HCT116 (cell line): ENCODE data around the gene ANXA8. TPM values are rescaled to one million over a fixed set of nuclear protein-coding genes. Genes with fewer than 3 reads are reported as not detected.

ENCODE experiments used
- ATAC-seq: fragments of 200-7000 bp; cut with Tn5 transposase; 2 replicates; pipeline ENCODE4 v1.9.1; 2020; ENCODE audit warnings: mild to moderate bottlenecking, moderate library complexity
- BruUV-seq: library from RNA; stranded (reverse); fragments of 400-500 nt; replicated peaks from 2 replicates; lab custom pipeline; 2021; lab: Mats Ljungman, UMichigan
- CTCF ChIA-PET: fragments of 300-600 bp; sonication (Branson Sonifier 250); formaldehyde crosslinking; loops from one replicate; lab custom pipeline; 2021; ENCODE audit warnings: antibody characterized with exemption; lab: Charles Lee
- POLR2A ChIA-PET: fragments of 300-600, 350-600 bp; sonication (Branson Sonifier 250); formaldehyde crosslinking; loops from one replicate; lab custom pipeline; 2021; ENCODE audit warnings: antibody characterized with exemption; lab: Charles Lee
- RAD21 ChIA-PET, 2 experiments: fragments of 300-600 bp; sonication (Branson Sonifier 250); formaldehyde crosslinking; loops; one replicate each; lab custom pipeline; 2023; ENCODE audit warnings: low total read pairs in 2 of 2; ENCODE audit not compliant: uncharacterized antibody in 2 of 2, unreplicated experiment in 2 of 2, low non-redundant PET in 1 of 2; lab: Charles Lee
- DNase-seq: peaks from one replicate; pipeline ENCODE4 v3.0.0-alpha.2; 2010; ENCODE audit warnings: low read depth, low spot score
- H2AFZ ChIP-seq: fragments of 200-600 bp; shearing (Covaris generic), sonication (generic); 2 replicates; pipeline ENCODE4 v1.6.1; 2017; ENCODE audit warnings: low read depth, mixed run types, mixed read lengths, antibody characterized with exemption, low read length; ENCODE audit not compliant: poor library complexity, severe bottlenecking
- H3K27ac ChIP-seq: 2 replicates; pipeline ENCODE4 v1.5.1; 2012; ENCODE audit warnings: low read depth, low read length
- H3K27me3 ChIP-seq: fragments of 200-600 bp; sonication (generic); 2 replicates; pipeline ENCODE4 v1.6.1; 2016; ENCODE audit warnings: mixed run types, low read length, mixed read lengths; ENCODE audit not compliant: insufficient read depth
- H3K36me3 ChIP-seq, 2 experiments: fragments of 200-500 bp in 1 of 2; fragments of 200-600 bp in 1 of 2; sonication (Bioruptor generic) in 1 of 2; sonication (generic) in 1 of 2; 2 replicates each; pipeline versions ENCODE4 v1.5.1 to v1.6.1; 2014 to 2016; ENCODE audit warnings: low read length in 2 of 2, inconsistent platforms in 1 of 2, mixed read lengths in 1 of 2, mixed run types in 1 of 2; ENCODE audit not compliant: insufficient read depth in 2 of 2, control insufficient read depth in 1 of 2
- H3K4me1 ChIP-seq, 2 experiments: fragments of 200-600 bp in 1 of 2; sonication (generic) in 1 of 2; 2 replicates each; pipeline versions ENCODE4 v1.5.1 to v1.6.1; 2012 to 2017; ENCODE audit warnings: low read length in 2 of 2, inconsistent platforms in 1 of 2, mild to moderate bottlenecking in 1 of 2, mixed read lengths in 1 of 2, mixed run types in 1 of 2, moderate library complexity in 1 of 2; ENCODE audit not compliant: insufficient read depth in 2 of 2, control insufficient read depth in 1 of 2
- H3K4me2 ChIP-seq: fragments of 200-600 bp; sonication (generic); 2 replicates; pipeline ENCODE4 v1.6.1; 2017; ENCODE audit warnings: mixed run types, low read length, mixed read lengths
- H3K4me3 ChIP-seq, 2 experiments: fragments of 200-600 bp in 1 of 2; sonication (generic) in 1 of 2; replicated peaks in 1 of 2; 2 replicates each; pipeline ENCODE4 v1.5.1; 2011 to 2016; ENCODE audit warnings: low read length in 2 of 2, control low read depth in 1 of 2, low read depth in 1 of 2, mild to moderate bottlenecking in 1 of 2, mixed read lengths in 1 of 2, mixed run types in 1 of 2
- H3K79me2 ChIP-seq: fragments of 200-600 bp; sonication (generic); 2 replicates; pipeline ENCODE4 v1.6.1; 2017; ENCODE audit warnings: mild to moderate bottlenecking, mixed run types, low read length, moderate library complexity, mixed read lengths; ENCODE audit not compliant: insufficient read depth
- H3K9ac ChIP-seq: fragments of 200-600 bp; sonication (generic); 2 replicates; pipeline ENCODE4 v1.6.1; 2016; ENCODE audit warnings: low read length, mixed read lengths
- H3K9me2 ChIP-seq: fragments of 200-600 bp; sonication (generic), shearing (Covaris generic); 2 replicates; pipeline ENCODE4 v1.6.1; 2017; ENCODE audit warnings: mixed run types, mild to moderate bottlenecking, moderate library complexity; ENCODE audit not compliant: insufficient read depth
- H3K9me3 ChIP-seq, 2 experiments: fragments of 200-500 bp in 1 of 2; fragments of 200-600 bp in 1 of 2; sonication (Bioruptor generic) in 1 of 2; sonication (generic) in 1 of 2; 2 replicates each; pipeline ENCODE4 v1.6.1; 2014 to 2017; ENCODE audit warnings: low read length in 2 of 2, mixed read lengths in 2 of 2, inconsistent platforms in 1 of 2, low read depth in 1 of 2, mild to moderate bottlenecking in 1 of 2, mixed run types in 1 of 2, moderate library complexity in 1 of 2; ENCODE audit not compliant: control insufficient read depth in 1 of 2, insufficient read depth in 1 of 2
- H4K20me1 ChIP-seq: fragments of 200-600 bp; sonication (generic), shearing (Covaris generic); 2 replicates; pipeline ENCODE4 v1.6.1; 2017; ENCODE audit warnings: mixed run types, mild to moderate bottlenecking, moderate library complexity; ENCODE audit not compliant: insufficient read depth
- ATF3 ChIP-seq: IDR thresholded peaks from 2 replicates; pipeline ENCODE4 v1.6.1; 2012
- CBX3 ChIP-seq: IDR thresholded peaks from 2 replicates; pipeline ENCODE4 v1.6.1; 2012; ENCODE audit warnings: low read depth
- CTCF ChIP-seq, 3 experiments: fragments of 200-600 bp in 1 of 3; sonication (generic) in 1 of 3; IDR thresholded peaks in 2 of 3; conservative IDR thresholded peaks in 1 of 3; 2 replicates each; pipeline ENCODE4 v1.5.1; 2012 to 2017; ENCODE audit warnings: low read depth in 2 of 3, low read length in 2 of 3, antibody characterized with exemption in 1 of 3, borderline replicate concordance in 1 of 3, control low read depth in 1 of 3, mild to moderate bottlenecking in 1 of 3, mixed read lengths in 1 of 3, mixed run types in 1 of 3, moderate library complexity in 1 of 3; ENCODE audit not compliant: insufficient read depth in 1 of 3
- EGR1 ChIP-seq: IDR thresholded peaks from 2 replicates; pipeline ENCODE4 v1.6.1; 2012; ENCODE audit warnings: low read depth
- MAX ChIP-seq: IDR thresholded peaks from 2 replicates; pipeline ENCODE4 v1.6.1; 2012
- POLR2A ChIP-seq: IDR thresholded peaks from 2 replicates; pipeline ENCODE4 v1.7.0; 2011; ENCODE audit warnings: borderline replicate concordance; ENCODE audit not compliant: insufficient read depth, insufficient read length; ENCODE audit errors: extremely low read depth
- SIN3A ChIP-seq: IDR thresholded peaks from 2 replicates; pipeline ENCODE4 v1.6.1; 2012; ENCODE audit warnings: low read depth
- SRF ChIP-seq: IDR thresholded peaks from 2 replicates; pipeline ENCODE4 v1.6.1; 2012; ENCODE audit warnings: low read depth
- YY1 ChIP-seq: IDR thresholded peaks from 2 replicates; pipeline ENCODE4 v1.6.1; 2011; ENCODE audit warnings: low read length, low read depth, moderate library complexity, mild to moderate bottlenecking; ENCODE audit not compliant: insufficient replicate concordance; ENCODE audit errors: extremely low read depth
- ZNF274 ChIP-seq: fragments of 200-500 bp; sonication (Bioruptor generic); IDR thresholded peaks from 2 replicates; pipeline ENCODE4 v1.6.1; 2014; ENCODE audit warnings: mild to moderate bottlenecking, low read depth, low read length, inconsistent platforms
- intact Hi-C: fragments of 100-400 bp; cut with micrococcal nuclease; formaldehyde crosslinking; loops from 2 replicates; pipeline ENCODE4 v1.10.0; 2022
- total RNA-seq: library from RNA; stranded (reverse); gene quantifications from one replicate; pipeline ENCODE4 v1.2.1, GENCODE V29; 2021; ENCODE audit not compliant: unreplicated experiment

Gene ANXA8
- total RNA-seq, 1 experiment from 2014 or later: 0.25 TPM

- Histone ChIP-seq H3K4me1 (peaks cover 0 to 13% of the 10 kb centered on the region in 2 experiments; a peak in 2 of 4 replicates), H3K9me2 (no peaks in the 10 kb centered on the region), H3K27me3 (no peaks in the 10 kb centered on the region), H3K79me2 (no peaks in the 10 kb centered on the region), H3K4me2 (no peak overlapping the region), H3K9ac (no peak overlapping the region), H3K4me3 (no peak overlapping the region), H3K27ac (no peak overlapping the region), H3K9me3 (no peaks in the 10 kb centered on the region), H2AFZ (no peak overlapping the region), H3K36me3 (no peaks in the 10 kb centered on the region), H4K20me1 (no peaks in the 10 kb centered on the region)
- BruUV-seq: no TSS peak
- no peak for TF ChIP-seq MAX
- no peak for TF ChIP-seq SRF
- no peak for TF ChIP-seq ZNF274
- no peak for TF ChIP-seq CBX3
- no peak for TF ChIP-seq CTCF (IDR thresholded peaks at IDR 0.05 in 2 of 3, conservative IDR thresholded peaks at IDR 0.05 in 1 of 3; ENCODE audit: borderline replicate concordance in 1 of 3, insufficient read depth in 1 of 3, low read depth in 2 of 3, low read length in 2 of 3)
- TF ChIP-seq EGR1: no peak
- no peak for TF ChIP-seq ATF3
- TF ChIP-seq YY1: no peak
- TF ChIP-seq POLR2A: no peak
- no peak for TF ChIP-seq SIN3A
- intact Hi-C loops: no loop called here
- ChIA-PET CTCF (no interaction called here), POLR2A (no interaction called here), RAD21 (no interaction called here)
- no peak for ATAC-seq
- no peak for DNase-seq
Measured at GRCh38 chr10:47453141-47454007, 30.5 kb downstream of the ANXA8 start.
